ENCODE results near the gene FADD.

DNA sequence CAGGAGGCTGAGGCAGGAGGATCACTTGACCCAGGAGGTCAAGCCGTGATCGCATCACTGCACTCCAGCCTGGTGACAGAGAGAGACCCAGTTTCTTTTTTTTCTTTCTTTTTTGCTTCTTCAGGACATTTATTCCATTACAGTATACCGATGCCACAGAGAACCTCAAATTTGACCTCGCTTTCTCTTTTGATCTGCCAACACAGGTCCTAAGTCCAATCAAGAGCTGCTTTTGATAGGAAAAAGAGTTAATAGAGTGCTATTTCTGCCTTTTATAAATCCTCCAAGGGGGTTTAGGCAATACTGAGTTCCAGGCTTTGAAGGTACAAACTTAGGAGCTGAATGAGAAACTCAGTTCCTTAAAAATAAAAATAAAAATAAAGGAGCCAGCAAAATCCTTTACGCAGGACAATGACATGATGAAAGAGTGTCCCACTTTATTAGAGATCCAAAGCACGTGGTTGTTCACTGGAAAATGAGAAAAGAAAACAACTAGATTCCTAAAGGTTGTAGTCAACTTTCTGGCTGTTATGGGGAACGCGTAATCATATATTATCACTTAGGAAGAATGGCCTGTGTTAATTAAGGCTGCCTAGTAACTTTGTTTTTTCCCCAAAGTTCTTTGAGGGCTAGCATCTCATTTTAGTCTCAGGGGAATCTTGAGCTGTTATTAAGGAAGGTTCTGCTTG is 27.2 kb downstream of the FADD start:
- TF ChIP-seq, protein P1, sequence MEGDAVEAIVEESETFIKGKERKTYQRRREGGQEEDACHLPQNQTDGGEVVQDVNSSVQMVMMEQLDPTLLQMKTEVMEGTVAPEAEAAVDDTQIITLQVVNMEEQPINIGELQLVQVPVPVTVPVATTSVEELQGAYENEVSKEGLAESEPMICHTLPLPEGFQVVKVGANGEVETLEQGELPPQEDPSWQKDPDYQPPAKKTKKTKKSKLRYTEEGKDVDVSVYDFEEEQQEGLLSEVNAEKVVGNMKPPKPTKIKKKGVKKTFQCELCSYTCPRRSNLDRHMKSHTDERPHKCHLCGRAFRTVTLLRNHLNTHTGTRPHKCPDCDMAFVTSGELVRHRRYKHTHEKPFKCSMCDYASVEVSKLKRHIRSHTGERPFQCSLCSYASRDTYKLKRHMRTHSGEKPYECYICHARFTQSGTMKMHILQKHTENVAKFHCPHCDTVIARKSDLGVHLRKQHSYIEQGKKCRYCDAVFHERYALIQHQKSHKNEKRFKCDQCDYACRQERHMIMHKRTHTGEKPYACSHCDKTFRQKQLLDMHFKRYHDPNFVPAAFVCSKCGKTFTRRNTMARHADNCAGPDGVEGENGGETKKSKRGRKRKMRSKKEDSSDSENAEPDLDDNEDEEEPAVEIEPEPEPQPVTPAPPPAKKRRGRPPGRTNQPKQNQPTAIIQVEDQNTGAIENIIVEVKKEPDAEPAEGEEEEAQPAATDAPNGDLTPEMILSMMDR (IDR thresholded peaks at IDR 0.05) = no peak
- no peak for TF ChIP-seq POLR2A (IDR thresholded peaks at IDR 0.05)

Data from body of pancreas (tissue), 4 donors.